ENCODE data around the gene PEDS1. TPM values are rescaled to one million over a fixed set of nuclear protein-coding genes. Genes with fewer than 3 reads are reported as not detected.
"Not testable (repeated sequence)": the region's sequence is repeated elsewhere in the genome, so short reads cannot be mapped to it uniquely, and the experiment has no call there.

PEDS1 gene
- polyA plus RNA-seq, 3 donors from 2014 or later, result 15.2 to 33.5 (median 19.7) TPM

GRCh38 chr20:50165684-50166554 is 12.4 kb upstream of the PEDS1 start:
- Mint-ChIP-seq H3K27ac (peak overlapping the region in 3 of 6 donors; percentile 26 to 72 (median 50)), H3K4me1 (peaks cover 8 to 9% of the 10 kb centered on the region in 2 donors), H3K9me3 (no peaks in the 10 kb centered on the region), H3K36me3 (peaks cover 0 to 4% (median 0%) of the 10 kb centered on the region in 3 donors), H3K4me3 (peak overlapping the region in 4 of 5 donors; percentile 5 to 68 (median 38)), H3K27me3 (ENCODE audit: low read depth in 3 of 3) (peaks cover 3 to 9% (median 6%) of the 10 kb centered on the region in 3 donors)
- DNase-seq, result peak; percentile 23 to 39 (median 27)

DNA sequence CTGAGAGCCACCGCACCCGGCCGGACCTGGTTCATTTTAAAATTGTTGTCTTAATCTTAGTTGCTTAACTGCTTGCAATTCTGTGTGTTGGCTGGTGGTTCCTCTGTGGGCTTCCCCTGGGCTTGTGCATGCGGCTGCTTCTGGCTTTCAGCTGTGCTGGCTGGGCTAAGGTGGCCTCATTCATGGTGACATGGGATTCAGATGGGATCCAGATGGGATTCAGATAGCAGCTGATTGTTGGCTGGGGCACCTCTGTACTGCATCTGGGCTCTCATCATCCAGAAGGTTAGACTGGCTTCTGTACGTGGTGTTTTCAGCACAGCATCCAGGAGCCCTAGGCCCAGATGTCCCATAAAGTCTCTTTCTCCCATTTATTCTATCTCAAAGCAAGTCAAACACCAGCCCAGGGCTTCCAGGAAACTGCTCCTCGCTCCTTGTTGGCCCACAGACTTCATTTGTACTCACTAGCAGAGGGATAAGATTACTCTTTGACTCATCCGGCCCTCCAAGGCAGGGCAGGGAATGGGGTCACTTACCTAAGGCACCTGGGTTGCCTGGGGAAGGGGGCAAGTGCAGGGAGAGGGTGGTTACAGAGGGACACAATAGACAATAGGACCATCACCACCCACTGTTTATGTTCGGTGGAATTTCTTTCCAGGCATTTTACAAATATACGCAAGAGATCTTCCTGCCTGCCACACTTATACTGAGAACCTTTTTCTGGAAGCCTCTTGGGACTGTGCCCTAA is 10.2 kb upstream of the PEDS1 start:
- Mint-ChIP-seq H3K27ac (peak overlapping the region in 2 of 6 donors; percentile 40 to 61), H3K27me3 (ENCODE audit: low read depth in 3 of 3) (peaks cover 0 to 4% (median 3%) of the 10 kb centered on the region in 3 donors), H3K36me3 (no peaks in the 10 kb centered on the region), H3K4me1 (peaks cover 8 to 9% of the 10 kb centered on the region in 2 donors), H3K9me3 (no peaks in the 10 kb centered on the region), H3K4me3 (no peak overlapping the region)
- no peak for DNase-seq

- H3K36me3 Mint-ChIP-seq; H3K27me3 Mint-ChIP-seq (ENCODE audit: low read depth in 3 of 3); H3K4me1 Mint-ChIP-seq; H3K27ac Mint-ChIP-seq; H3K4me3 Mint-ChIP-seq; DNase-seq; H3K9me3 Mint-ChIP-seq: not testable (repeated sequence)
These were observed 8.0 kb upstream of the PEDS1 start for GRCh38 chr20:50161494-50161893.

GRCh38 chr20:50153153-50153499 is 397 bp downstream of the PEDS1 start:
- H3K9me3 Mint-ChIP-seq, result no peaks in the 10 kb centered on the region
- H3K27ac Mint-ChIP-seq, result peak overlapping the region; percentile 77 to 97 (median 89)
- H3K4me3 Mint-ChIP-seq, result peak overlapping the region; percentile 86 to 89 (median 88)
- DNase-seq, result no peak
- no peaks in the 10 kb centered on the region for H3K36me3 Mint-ChIP-seq
- H3K4me1 Mint-ChIP-seq, result peaks cover 45 to 60% of the 10 kb centered on the region in 2 donors
- peaks cover 0 to 14% (median 2%) of the 10 kb centered on the region in 3 donors for H3K27me3 Mint-ChIP-seq (ENCODE audit: low read depth in 3 of 3)

- Mint-ChIP-seq H3K27me3 (ENCODE audit: low read depth in 3 of 3) (peaks cover 0 to 14% (median 2%) of the 10 kb centered on the region in 3 donors), H3K4me3 (peak overlapping the region; percentile 86 to 89 (median 88)), H3K27ac (peak overlapping the region; percentile 77 to 97 (median 89)), H3K36me3 (no peaks in the 10 kb centered on the region), H3K4me1 (peaks cover 51 to 65% of the 10 kb centered on the region in 2 donors), H3K9me3 (no peaks in the 10 kb centered on the region)
- DNase-seq, result no peak
These were observed 950 bp downstream of the PEDS1 start for GRCh38 chr20:50152394-50153152.

- peaks cover 0 to 11% (median 2%) of the 10 kb centered on the region in 3 donors for H3K27me3 Mint-ChIP-seq (ENCODE audit: low read depth in 3 of 3)
- H3K4me3 Mint-ChIP-seq, result peak overlapping the region; percentile 24 to 87 (median 61)
- peaks cover 65 to 79% of the 10 kb centered on the region in 2 donors for H3K4me1 Mint-ChIP-seq
- no peak for DNase-seq
- H3K9me3 Mint-ChIP-seq, result no peaks in the 10 kb centered on the region
- peak overlapping the region in 5 of 6 donors; percentile 22 to 97 (median 81) for H3K27ac Mint-ChIP-seq
- H3K36me3 Mint-ChIP-seq, result no peaks in the 10 kb centered on the region
These were observed 2.3 kb downstream of the PEDS1 start for GRCh38 chr20:50151034-50151743.

DNA sequence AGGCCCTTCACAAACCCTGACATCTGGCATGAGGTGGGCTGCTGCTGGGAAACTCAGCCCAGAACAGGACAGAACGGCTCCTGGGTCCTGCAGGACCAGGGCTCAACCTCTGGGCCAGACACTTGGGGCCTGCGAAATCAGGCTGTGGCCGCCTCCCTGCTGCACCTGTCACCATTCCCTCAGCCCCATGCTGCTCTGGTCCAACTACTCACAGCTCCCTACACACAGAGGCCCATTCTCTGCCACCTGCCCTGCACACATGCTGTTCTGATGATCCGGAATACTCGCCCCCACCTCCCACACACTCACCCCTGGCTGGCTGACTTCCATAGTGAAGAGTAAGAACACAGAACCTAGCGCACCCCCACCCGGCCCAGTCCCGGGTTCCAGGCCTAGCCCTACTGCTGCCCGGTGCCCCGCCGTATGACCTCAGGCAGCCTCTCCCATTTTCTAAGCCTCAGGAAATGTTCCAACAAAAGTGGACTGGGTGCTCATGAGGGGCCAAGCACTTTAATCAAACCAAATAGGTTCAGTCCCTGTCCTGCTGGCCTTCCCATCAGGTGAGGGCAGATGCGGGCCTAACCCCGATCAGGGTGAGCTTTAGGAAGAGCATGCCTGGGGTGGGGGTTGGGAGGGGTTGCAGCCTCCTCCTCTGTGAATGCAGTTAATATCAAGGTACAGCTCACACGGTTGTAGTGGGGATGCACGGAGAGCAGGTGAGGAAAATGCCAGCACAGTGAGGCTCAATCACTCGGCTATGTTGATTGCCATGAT is 3.9 kb downstream of the PEDS1 start:
- peak overlapping the region in 5 of 6 donors; percentile 5 to 97 (median 85) for H3K27ac Mint-ChIP-seq
- peak overlapping the region in 2 of 5 donors; percentile 4 to 9 for H3K4me3 Mint-ChIP-seq

DNA sequence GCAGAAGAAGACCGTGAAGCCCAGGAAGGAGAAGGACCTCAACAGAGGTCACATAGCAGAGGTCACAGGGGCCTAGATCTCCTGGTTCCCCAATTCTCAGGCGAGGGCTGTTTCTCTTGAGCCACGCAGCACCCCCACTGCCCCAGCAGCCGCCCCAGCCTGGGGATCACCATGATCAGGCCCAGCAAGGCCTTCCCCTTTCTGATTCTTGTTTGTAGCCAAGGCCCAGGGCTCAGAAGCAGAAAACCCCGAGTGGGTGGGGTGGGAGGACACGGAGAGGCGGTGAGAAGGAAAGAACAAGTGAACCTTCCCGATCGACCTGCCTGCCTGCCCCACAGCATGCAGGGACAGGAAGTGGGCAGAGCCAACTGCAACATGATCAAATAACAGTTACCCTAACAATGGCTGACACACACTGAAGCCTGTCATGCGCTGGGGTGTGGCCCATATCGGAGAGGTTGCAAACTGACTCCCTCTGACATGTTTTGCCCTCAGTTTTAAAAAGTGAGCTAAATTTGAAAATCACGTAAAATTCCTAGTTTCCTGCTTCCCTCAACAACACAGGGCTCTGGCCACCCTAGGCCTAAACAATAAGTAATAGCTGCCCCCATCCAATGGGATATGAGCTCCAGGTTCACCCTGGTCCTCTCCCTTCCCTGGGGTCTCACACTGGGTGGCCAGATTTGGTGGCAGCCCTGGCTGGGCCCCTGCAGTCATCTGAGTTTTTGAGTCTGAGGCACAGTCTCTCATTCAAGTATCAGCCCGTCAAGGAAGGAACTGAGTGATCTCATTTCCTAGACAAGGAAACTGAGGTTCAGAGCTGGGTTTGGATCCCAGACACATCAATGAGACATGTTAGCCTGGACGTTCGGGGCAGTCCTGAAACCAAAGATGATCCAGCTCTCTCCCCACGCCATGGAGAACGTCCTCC is 6.5 kb downstream of the PEDS1 start:
- Mint-ChIP-seq H3K9me3 (no peaks in the 10 kb centered on the region), H3K36me3 (peaks cover 2 to 6% (median 3%) of the 10 kb centered on the region in 3 donors), H3K27ac (peak overlapping the region; percentile 89 to 97 (median 94)), H3K4me1 (peaks cover 58 to 73% of the 10 kb centered on the region in 2 donors), H3K4me3 (peak overlapping the region; percentile 76 to 85 (median 79)), H3K27me3 (ENCODE audit: low read depth in 3 of 3) (peaks cover 0 to 2% (median 0%) of the 10 kb centered on the region in 3 donors)
- peak; percentile 66 to 72 (median 68) for DNase-seq

More for the DNA sequence above, 3.9 kb downstream of the PEDS1 start:
- peaks cover 0 to 9% (median 0%) of the 10 kb centered on the region in 3 donors for H3K27me3 Mint-ChIP-seq (ENCODE audit: low read depth in 3 of 3)
- H3K4me1 Mint-ChIP-seq, result peaks cover 70 to 85% of the 10 kb centered on the region in 2 donors
- no peak for DNase-seq
- no peaks in the 10 kb centered on the region for H3K9me3 Mint-ChIP-seq
- H3K36me3 Mint-ChIP-seq, result no peaks in the 10 kb centered on the region

GRCh38 chr20:50146214-50146613 is 7.3 kb downstream of the PEDS1 start:
- no peak for DNase-seq
- peaks cover 53 to 68% of the 10 kb centered on the region in 2 donors for H3K4me1 Mint-ChIP-seq
- peaks cover 3 to 6% (median 6%) of the 10 kb centered on the region in 3 donors for H3K36me3 Mint-ChIP-seq
- peaks cover 0 to 2% (median 0%) of the 10 kb centered on the region in 3 donors for H3K27me3 Mint-ChIP-seq (ENCODE audit: low read depth in 3 of 3)
- no peaks in the 10 kb centered on the region for H3K9me3 Mint-ChIP-seq
- peak overlapping the region; percentile 76 to 85 (median 79) for H3K4me3 Mint-ChIP-seq
- H3K27ac Mint-ChIP-seq, result peak overlapping the region; percentile 89 to 97 (median 94)

- Mint-ChIP-seq H3K36me3 (peaks cover 3 to 6% (median 6%) of the 10 kb centered on the region in 3 donors), H3K4me1 (peaks cover 49 to 64% of the 10 kb centered on the region in 2 donors), H3K27ac (peak overlapping the region in 5 of 6 donors; percentile 7 to 97 (median 94)), H3K9me3 (no peaks in the 10 kb centered on the region), H3K27me3 (ENCODE audit: low read depth in 3 of 3) (peaks cover 0 to 2% (median 0%) of the 10 kb centered on the region in 3 donors), H3K4me3 (peak overlapping the region in 2 of 5 donors; percentile 82 to 85)
- no peak for DNase-seq
These were observed 8.0 kb downstream of the PEDS1 start for GRCh38 chr20:50145566-50145965.

- H3K4me1 Mint-ChIP-seq, result peaks cover 50 to 62% of the 10 kb centered on the region in 2 donors
- peaks cover 6 to 7% (median 6%) of the 10 kb centered on the region in 3 donors for H3K36me3 Mint-ChIP-seq
- H3K27ac Mint-ChIP-seq, result peak overlapping the region in 1 of 6 donors; percentile 23
- no peak overlapping the region for H3K4me3 Mint-ChIP-seq
- H3K27me3 Mint-ChIP-seq (ENCODE audit: low read depth in 3 of 3), result peaks cover 0 to 5% (median 2%) of the 10 kb centered on the region in 3 donors
- DNase-seq, result no peak
- H3K9me3 Mint-ChIP-seq, result no peaks in the 10 kb centered on the region
These were observed 9.2 kb downstream of the PEDS1 start for GRCh38 chr20:50144362-50144761.

Measured in immature natural killer cell (primary cell).